ENCODE results near the gene GLIPR2. TPM values are rescaled to one million over a fixed set of nuclear protein-coding genes. Genes with fewer than 3 reads are reported as not detected.

GLIPR2 gene
- total RNA-seq, 1 donor from 2014 or later: 14.3 TPM

DNA sequence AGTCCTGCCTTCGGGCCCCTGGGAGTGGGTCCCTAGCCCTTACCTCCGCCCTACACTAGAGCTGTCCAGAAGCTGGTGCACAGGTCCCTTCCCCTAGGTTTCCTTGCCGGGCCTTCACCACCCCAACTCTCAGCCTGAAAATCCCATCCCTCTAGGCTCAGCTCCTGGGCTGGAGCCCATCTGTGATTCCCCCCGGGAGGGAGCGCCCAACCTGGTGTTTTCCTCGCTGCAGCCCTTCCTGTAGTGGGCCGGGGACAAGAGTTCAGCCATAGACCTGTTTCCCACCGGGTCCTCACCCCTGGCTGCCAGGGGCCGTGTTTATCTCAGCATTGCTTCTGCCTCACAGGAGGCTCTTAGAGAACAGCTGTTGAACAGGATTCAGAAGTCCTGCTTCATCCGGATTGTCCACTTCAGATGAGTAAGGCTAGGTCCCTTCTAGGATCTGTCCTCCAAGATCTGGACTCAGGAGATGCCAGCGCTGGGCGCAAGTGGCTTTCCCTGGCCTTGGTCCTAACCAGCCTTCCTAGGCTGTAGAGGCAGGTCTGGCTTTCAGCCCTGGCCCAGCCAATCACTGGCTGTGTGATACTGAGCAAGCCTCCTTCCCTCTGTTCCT is 965 bp downstream of the GLIPR2 start:
- H3K4me1 Mint-ChIP-seq: peaks cover 64% of the 10 kb centered on the region
- peaks cover 8% of the 10 kb centered on the region for H3K36me3 Mint-ChIP-seq (ENCODE audit: low read depth)
- ChIA-PET CTCF (interaction anchor here (1.3 to 1.5 kb wide), 3 partner anchors 27 to 36 kb away, joined by 7 to 10 read pairs (median 8); no protein-coding TSS in a partner anchor), POLR2A (interaction anchor here (0.6 to 4.6 kb wide), 4 partner anchors 9 to 322 kb away, joined by 3 to 33 read pairs (median 6); partner anchors contain the start of gene CLTA)
- H3K27me3 Mint-ChIP-seq: no peaks in the 10 kb centered on the region
- intact Hi-C loops (cut with micrococcal nuclease): loop anchor here (1.0 kb wide), 1 partner anchor 34 kb away; no protein-coding TSS in a partner anchor
- peak overlapping the region; percentile 87 for H3K4me3 Mint-ChIP-seq
- no peak for TF ChIP-seq CTCF (IDR thresholded peaks at IDR 0.05)
- ATAC-seq (ENCODE audit: low read depth) (no peak), DNase-seq (no peak)
- no peaks in the 10 kb centered on the region for H3K9me3 Mint-ChIP-seq
- peak overlapping the region; percentile 88 for H3K27ac Mint-ChIP-seq

DNA sequence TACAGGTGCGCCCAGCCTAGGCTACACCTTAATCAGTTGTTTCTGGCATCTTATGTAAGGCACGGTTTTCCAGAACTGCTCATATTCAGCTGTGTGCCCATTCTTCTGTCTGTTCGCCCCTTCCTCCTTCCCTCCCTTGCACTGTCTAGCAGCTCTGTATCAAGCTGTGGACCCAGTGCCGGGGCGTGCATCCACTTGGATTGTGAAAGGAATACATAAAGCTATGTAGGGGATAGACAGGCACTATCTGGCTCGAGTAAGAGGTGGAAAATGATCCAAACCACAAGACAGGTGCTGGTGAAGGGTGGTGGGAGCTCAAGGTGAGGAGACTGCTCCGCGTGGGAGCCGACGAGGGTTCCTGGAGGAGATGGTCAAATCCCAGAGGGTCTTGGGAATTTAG is 2.0 kb downstream of the GLIPR2 start:
- intact Hi-C loops (cut with micrococcal nuclease): no loop called here
- Mint-ChIP-seq H3K36me3 (ENCODE audit: low read depth) (peaks cover 8% of the 10 kb centered on the region), H3K4me3 (peak overlapping the region; percentile 33), H3K9me3 (no peaks in the 10 kb centered on the region), H3K27me3 (no peaks in the 10 kb centered on the region), H3K27ac (peak overlapping the region; percentile 30), H3K4me1 (peaks cover 74% of the 10 kb centered on the region)
- CTCF ChIA-PET: interaction anchor here (0.6 to 0.9 kb wide), 2 partner anchors 35 to 110 kb away, joined by 3 read pairs; no protein-coding TSS in a partner anchor
- POLR2A ChIA-PET: interaction anchor here (0.7 to 4.6 kb wide), 3 partner anchors 12 to 337 kb away, joined by 4 to 33 read pairs (median 5); partner anchors contain the start of gene CLTA
- DNase-seq (no peak), ATAC-seq (ENCODE audit: low read depth) (no peak)
- no peak for TF ChIP-seq CTCF (IDR thresholded peaks at IDR 0.05)

DNA sequence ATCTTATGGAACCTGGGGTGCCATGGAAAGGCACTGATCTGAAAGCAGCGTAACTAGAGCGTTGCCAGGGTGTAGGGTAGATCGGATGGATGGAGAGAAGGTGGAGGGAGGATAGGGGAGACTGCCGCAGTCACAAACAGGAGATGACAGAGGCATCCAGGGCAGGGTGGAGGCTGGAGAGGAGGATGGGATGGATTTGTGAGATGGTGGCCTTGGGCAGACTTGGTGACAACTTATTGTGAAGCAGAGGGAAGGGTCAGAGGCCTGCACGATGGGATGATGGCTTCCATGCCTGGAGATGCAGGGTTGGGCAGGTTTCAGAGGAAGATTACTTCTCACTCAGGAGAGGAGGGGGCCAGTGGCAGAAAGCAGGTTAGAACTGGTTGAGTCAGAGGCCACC is 2.4 kb downstream of the GLIPR2 start:
- H3K9me3 Mint-ChIP-seq: no peaks in the 10 kb centered on the region

DNA sequence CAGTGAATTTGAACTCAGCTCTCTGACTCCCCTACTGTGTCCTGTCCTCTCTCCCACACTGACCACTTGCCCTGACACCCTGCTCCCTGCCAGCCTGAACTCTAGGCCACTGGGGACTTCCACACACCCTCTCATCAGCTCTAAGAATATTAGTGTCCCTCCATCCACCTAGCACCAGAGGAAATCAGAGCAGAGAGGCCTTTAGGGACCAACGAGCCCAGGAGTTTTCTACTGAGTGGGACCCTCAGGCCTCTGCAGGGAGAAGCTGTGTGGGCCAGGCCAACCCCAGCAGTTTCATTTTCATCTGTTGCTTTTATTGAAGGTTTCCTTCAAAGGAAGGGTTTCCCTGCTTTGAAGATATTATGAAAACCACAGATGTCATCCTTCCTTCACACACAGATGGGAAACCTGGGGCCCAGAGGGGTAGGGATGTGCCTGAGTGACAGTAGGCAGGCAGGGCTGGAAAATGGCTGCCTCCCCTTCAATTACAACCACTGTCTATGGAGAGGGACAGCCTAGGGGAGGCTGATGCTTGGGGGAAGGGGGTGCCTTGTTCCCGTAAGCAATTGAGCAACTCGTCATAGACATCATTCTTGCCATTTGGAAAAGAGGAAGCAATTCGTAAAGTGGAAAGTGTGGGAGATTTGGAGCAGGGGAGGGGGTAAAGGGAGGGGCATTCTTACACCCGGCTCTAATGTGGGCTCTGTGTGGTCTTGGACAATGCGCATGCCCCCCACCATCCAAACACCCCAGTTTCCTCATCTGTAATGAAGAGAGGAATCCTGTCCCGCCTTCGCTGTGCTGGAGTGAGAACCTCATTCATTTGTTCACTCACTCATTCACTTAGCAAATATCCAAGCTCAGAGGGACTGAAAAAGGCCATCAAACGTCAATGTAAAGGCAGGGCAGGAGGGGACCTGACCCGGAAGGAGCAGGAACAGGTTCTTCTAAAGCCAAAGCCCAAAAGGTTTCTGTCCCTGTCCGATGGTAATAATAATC is 3.9 kb downstream of the GLIPR2 start:
- peaks cover 89% of the 10 kb centered on the region for H3K4me1 Mint-ChIP-seq
- ATAC-seq (ENCODE audit: low read depth) (no peak), DNase-seq (no peak)
- no peaks in the 10 kb centered on the region for H3K9me3 Mint-ChIP-seq
- no peak overlapping the region for H3K4me3 Mint-ChIP-seq
- TF ChIP-seq CTCF (IDR thresholded peaks at IDR 0.05): no peak
- H3K27me3 Mint-ChIP-seq: no peaks in the 10 kb centered on the region
- ChIA-PET CTCF (interaction anchor here (1.2 kb wide), 1 partner anchor 39 kb away, joined by 3 read pairs; no protein-coding TSS in a partner anchor), POLR2A (interaction anchor here (0.6 to 4.6 kb wide), 2 partner anchors 10 to 16 kb away, joined by 5 to 33 read pairs; no protein-coding TSS in a partner anchor)
- H3K27ac Mint-ChIP-seq: peak overlapping the region; percentile 75
- intact Hi-C loops (cut with micrococcal nuclease): loop anchor here (5.0 kb wide), 1 partner anchor 347 kb away; no protein-coding TSS in a partner anchor
- peaks cover 11% of the 10 kb centered on the region for H3K36me3 Mint-ChIP-seq (ENCODE audit: low read depth)

More for the DNA sequence above, 2.4 kb downstream of the GLIPR2 start:
- Mint-ChIP-seq H3K4me1 (peaks cover 78% of the 10 kb centered on the region), H3K27me3 (no peaks in the 10 kb centered on the region), H3K4me3 (no peak overlapping the region), H3K36me3 (ENCODE audit: low read depth) (peaks cover 8% of the 10 kb centered on the region), H3K27ac (peak overlapping the region; percentile 30)
- CTCF ChIA-PET: interaction anchor here (0.6 to 0.9 kb wide), 2 partner anchors 35 to 109 kb away, joined by 3 read pairs; no protein-coding TSS in a partner anchor
- ATAC-seq (ENCODE audit: low read depth) (no peak), DNase-seq (no peak)
- TF ChIP-seq CTCF (IDR thresholded peaks at IDR 0.05): no peak
- intact Hi-C loops (cut with micrococcal nuclease): no loop called here
- POLR2A ChIA-PET: interaction anchor here (0.9 to 4.6 kb wide), 2 partner anchors 12 to 52 kb away, joined by 4 to 33 read pairs; partner anchors contain the start of gene CLTA

Data from activated B cell treated with CpG ODN at 0.5 μM for 24 hours (primary cell).